ENCODE data around the gene AQP2.

DNA sequence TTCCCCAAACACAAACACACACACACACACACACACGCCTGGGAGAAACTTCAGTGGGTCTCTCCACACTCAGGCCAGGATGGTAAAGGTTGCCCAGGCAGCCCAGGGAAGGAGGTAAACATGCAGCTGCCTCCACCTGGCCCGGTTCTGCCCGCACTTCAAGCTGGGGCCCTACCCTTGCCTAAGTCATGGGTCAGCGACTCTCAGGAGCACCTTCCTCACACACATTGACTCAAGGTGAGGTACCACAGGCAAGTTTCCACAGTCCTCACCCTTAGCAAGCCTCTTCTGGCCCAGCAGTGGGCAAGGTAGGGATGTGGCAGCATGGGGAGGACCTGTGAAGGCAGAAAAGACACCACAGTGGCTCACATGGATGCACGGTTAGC is 32.8 kb upstream of the AQP2 start:
- TF ChIP-seq EZH2 (IDR thresholded peaks at IDR 0.05; ENCODE audit: borderline replicate concordance, low read length): no peak
- TF ChIP-seq CTCF (IDR thresholded peaks at IDR 0.05; ENCODE audit: low read length): no peak

Data from OCI-LY1 (cell line).